Activated T-cell treated with anti-CD3 and anti-CD28 coated beads, Interleukin-2, amount 50 U/mL, for 24 hours (primary cell): ENCODE measurements around the gene QPRT.
"Not testable (repeated sequence)": the region's sequence is repeated elsewhere in the genome, so short reads cannot be mapped to it uniquely, and the experiment has no call there.

ENCODE experiments used
- DNase-seq: peaks from one replicate; pipeline ENCODE4 v3.0.0-alpha.2; 2020
- H3K27ac Mint-ChIP-seq: 2 replicates; pipeline ENCODE4 v1.8.0; 2020; ENCODE audit warnings: mild to moderate bottlenecking, mixed read lengths
- H3K27me3 Mint-ChIP-seq: 2 replicates; pipeline ENCODE4 v1.8.0; 2020; ENCODE audit warnings: mixed read lengths
- H3K36me3 Mint-ChIP-seq: 2 replicates; pipeline ENCODE4 v1.8.0; 2020; ENCODE audit warnings: low read depth, mixed read lengths
- H3K4me1 Mint-ChIP-seq: 2 replicates; pipeline ENCODE4 v1.8.0; 2020; ENCODE audit warnings: low read depth, mixed read lengths
- H3K4me3 Mint-ChIP-seq: 2 replicates; pipeline ENCODE4 v1.8.0; 2020; ENCODE audit warnings: mild to moderate bottlenecking, moderate library complexity, mixed read lengths
- H3K9me3 Mint-ChIP-seq: 2 replicates; pipeline ENCODE4 v1.8.0; 2020; ENCODE audit warnings: mixed read lengths

Gene QPRT

GRCh38 chr16:29678691-29679267 lies at the start of gene QPRT:
TSS of gene QPRT (plus strand) at chr16:29679180. CDS start at chr16:29679198, 18 bp downstream.
- H3K4me1 Mint-ChIP-seq, result peaks cover 25% of the 10 kb centered on the region
- DNase-seq, result no peak
- H3K27me3 Mint-ChIP-seq, result no peaks in the 10 kb centered on the region
- no peaks in the 10 kb centered on the region for H3K36me3 Mint-ChIP-seq
- H3K9me3 Mint-ChIP-seq, result no peaks in the 10 kb centered on the region
- peak within 1 kb of the TSS; percentile 88 for H3K27ac Mint-ChIP-seq
- H3K4me3 Mint-ChIP-seq, result peak within 1 kb of the TSS; percentile 64

DNA sequence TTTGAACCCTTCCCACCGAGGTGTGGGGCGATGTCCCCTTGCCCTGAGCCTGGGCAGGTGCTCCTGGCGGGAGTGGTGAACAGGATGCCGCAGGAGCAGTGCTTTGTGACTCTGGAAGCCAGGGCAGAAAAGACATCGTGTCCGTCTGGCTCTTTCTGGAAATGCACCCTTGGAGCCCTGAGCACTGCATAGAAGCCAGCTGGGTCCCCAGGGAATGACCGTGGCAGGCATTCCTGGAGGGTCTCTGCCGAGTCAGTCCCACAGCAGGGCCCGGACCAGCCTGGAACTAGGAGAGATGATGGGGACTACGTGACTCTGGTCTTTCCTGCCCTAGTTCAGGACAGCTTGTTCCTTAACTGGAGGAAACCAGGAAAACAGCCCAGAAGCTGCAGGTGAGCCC lies 49.7 kb upstream of the QPRT start:
- peaks cover 29% of the 10 kb centered on the region for H3K4me1 Mint-ChIP-seq
- H3K27me3 Mint-ChIP-seq, DNase-seq, H3K9me3 Mint-ChIP-seq, H3K27ac Mint-ChIP-seq, H3K4me3 Mint-ChIP-seq, H3K36me3 Mint-ChIP-seq: not testable (repeated sequence)

DNA sequence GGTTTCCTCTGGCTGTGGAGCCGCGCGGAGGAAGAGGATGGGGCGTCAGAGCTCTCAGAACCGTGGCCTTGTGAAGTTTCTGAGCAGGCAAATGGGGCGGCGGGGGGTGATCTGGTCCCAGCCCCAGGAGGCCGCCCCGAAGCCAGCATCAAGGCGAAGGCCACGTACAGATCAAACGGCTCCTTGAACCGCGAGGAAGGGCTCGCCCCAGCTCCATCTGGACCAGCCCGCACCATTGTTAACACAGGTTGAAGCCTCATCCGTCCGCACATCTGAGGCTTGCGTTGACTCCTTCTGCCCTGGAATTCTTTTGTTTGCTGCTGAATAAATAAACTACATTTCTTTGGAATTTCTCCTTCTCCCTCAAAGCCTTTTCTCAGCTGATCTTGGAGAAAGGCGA lies 47.3 kb upstream of the QPRT start:
- H3K27ac Mint-ChIP-seq, H3K27me3 Mint-ChIP-seq, H3K36me3 Mint-ChIP-seq, H3K9me3 Mint-ChIP-seq, H3K4me3 Mint-ChIP-seq, DNase-seq: not testable (repeated sequence)
- H3K4me1 Mint-ChIP-seq, result peaks cover 18% of the 10 kb centered on the region

- not testable (repeated sequence) for DNase-seq, H3K9me3 Mint-ChIP-seq, H3K27me3 Mint-ChIP-seq, H3K36me3 Mint-ChIP-seq, H3K27ac Mint-ChIP-seq, H3K4me3 Mint-ChIP-seq
- peaks cover 10% of the 10 kb centered on the region for H3K4me1 Mint-ChIP-seq
Observed at GRCh38 chr16:29635902-29636301, 43.1 kb upstream of the QPRT start.

- H3K27me3 Mint-ChIP-seq, H3K27ac Mint-ChIP-seq, H3K9me3 Mint-ChIP-seq, H3K36me3 Mint-ChIP-seq, H3K4me3 Mint-ChIP-seq, DNase-seq: not testable (repeated sequence)
- H3K4me1 Mint-ChIP-seq, result peaks cover 15% of the 10 kb centered on the region
Observed at GRCh38 chr16:29636368-29636767, 42.6 kb upstream of the QPRT start.

DNA sequence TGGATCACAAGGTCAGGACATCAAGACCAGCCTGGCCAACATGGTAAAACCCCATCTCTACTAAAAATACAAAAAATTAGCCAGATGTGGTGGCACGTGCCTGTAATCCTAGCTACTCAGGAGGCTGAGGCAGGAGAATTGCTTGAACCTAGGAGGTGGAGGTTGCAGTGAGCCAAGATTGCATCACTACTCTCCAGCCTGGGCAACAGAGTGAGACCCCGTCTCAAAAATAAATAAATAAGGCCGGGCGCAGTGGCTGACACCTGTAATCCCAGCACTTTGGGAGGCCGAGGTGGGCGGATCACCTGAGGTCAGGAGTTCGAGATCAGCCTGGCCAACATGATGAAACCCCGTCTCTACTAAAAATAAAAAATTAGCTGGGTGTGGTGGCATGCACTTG lies 40.2 kb upstream of the QPRT start:
- DNase-seq, H3K9me3 Mint-ChIP-seq, H3K36me3 Mint-ChIP-seq, H3K4me3 Mint-ChIP-seq, H3K27ac Mint-ChIP-seq, H3K27me3 Mint-ChIP-seq: not testable (repeated sequence)
- peaks cover 19% of the 10 kb centered on the region for H3K4me1 Mint-ChIP-seq

DNA sequence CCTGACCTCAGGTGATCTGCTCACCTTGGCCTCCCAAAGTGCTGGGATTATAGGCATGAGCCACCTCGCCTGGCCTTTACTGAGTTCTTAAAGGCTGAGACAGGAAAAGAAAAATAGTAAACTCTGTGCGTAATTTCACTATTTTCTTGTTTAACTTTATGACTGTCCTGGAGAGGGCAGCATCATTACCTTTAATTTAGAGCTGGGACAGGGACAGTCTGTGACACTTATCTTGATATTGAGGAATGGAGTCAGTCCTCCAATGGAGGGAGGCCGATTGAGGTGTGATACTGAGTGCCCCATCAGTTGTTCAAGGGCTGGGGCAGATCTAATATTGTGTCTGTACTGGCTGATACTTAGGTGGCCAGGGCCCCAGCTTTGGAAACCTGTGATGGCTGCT lies 37.4 kb upstream of the QPRT start:
- H3K4me3 Mint-ChIP-seq, result no peak overlapping the region
- H3K27me3 Mint-ChIP-seq, result no peaks in the 10 kb centered on the region
- no peaks in the 10 kb centered on the region for H3K36me3 Mint-ChIP-seq
- H3K4me1 Mint-ChIP-seq, result peaks cover 33% of the 10 kb centered on the region
- H3K9me3 Mint-ChIP-seq, result no peaks in the 10 kb centered on the region
- H3K27ac Mint-ChIP-seq, result peak overlapping the region; percentile 52
- DNase-seq, result no peak

DNA sequence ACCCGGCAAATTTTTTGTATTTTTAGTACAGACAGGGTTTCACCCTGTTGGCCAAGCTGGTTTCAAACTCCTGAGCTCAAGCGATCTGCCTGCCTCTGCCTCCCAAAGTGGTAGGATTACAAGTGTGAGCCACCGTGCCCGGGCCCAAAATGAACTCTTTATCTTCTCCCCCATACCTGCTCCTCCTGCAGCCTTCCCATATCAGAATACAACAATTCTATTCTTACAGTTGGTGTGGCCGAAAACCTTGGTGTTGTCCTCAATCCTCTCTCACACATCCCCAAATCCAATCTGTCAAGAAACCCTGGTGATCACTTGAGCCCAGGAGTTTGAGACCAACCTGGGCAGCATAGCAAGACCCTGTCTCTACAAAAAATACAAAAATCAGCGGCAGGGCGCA lies 35.4 kb upstream of the QPRT start:
- peaks cover 33% of the 10 kb centered on the region for H3K4me1 Mint-ChIP-seq
- no peaks in the 10 kb centered on the region for H3K36me3 Mint-ChIP-seq
- no peaks in the 10 kb centered on the region for H3K27me3 Mint-ChIP-seq
- H3K27ac Mint-ChIP-seq, result no peak overlapping the region
- DNase-seq, result no peak
- no peaks in the 10 kb centered on the region for H3K9me3 Mint-ChIP-seq
- H3K4me3 Mint-ChIP-seq, result no peak overlapping the region

DNA sequence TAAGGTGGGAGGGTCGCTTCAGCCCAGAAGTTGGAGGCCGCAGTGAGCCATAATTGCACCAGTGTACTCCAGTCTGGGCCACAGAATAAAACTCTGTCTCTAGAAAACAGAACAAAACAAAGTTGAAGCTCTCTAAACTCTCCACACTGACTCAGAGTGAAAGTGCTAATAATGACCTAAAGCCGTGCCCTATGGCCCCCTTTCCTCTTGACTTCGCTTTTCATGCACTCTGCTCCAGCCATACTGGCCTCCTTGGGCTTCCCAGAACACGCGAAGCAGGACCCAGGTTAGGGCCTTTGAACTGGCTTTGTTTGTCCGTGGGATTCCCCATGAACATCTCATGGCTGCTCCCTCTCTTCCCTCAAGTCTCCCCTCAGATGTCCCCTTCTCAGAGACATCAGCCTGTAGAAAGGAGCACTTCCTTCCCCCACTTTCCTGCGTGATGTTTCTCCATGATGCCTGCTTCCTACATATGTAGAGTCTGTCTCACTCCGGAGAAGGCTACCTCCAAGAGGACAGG lies 34.6 kb upstream of the QPRT start:
- Mint-ChIP-seq H3K36me3 (no peaks in the 10 kb centered on the region), H3K4me3 (no peak overlapping the region), H3K27me3 (no peaks in the 10 kb centered on the region), H3K27ac (no peak overlapping the region), H3K9me3 (no peaks in the 10 kb centered on the region), H3K4me1 (peaks cover 33% of the 10 kb centered on the region)
- no peak for DNase-seq

DNA sequence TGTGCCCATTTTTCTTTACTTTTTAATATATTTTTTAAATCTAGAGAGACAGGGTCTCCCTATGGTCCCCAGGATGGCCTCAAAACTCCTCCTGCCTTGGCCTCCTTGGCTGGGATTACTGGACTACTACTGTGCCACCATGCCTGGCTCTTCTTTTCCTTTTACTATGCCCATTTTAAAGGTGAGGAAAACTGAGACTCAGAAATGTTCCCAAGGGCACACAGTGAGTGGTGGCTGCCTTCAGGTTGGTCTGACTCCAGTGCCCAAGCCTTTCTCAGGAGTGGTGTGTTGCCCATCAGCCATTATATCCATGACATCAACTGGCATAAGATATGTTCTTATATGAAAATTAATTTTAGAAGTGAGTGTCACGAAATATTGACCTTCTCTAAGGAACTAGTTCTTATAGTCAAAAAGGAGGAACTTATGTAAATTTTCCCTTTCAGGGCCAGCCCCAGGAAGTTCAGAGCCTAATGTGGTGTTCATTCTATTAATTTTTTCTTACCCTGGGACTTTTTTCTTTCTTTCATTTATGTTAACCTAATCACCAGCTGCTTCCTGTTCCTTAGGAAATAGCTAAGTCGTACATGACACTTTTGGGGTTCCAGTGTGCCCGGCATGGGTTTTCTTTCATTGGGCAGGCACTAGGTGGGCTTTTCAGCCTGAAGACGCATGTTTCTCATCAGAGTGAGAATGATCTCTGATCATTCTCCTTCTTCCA lies 33.8 kb upstream of the QPRT start:
- Mint-ChIP-seq H3K9me3 (no peaks in the 10 kb centered on the region), H3K4me1 (peaks cover 36% of the 10 kb centered on the region), H3K4me3 (no peak overlapping the region), H3K27ac (peak overlapping the region; percentile 51), H3K27me3 (no peaks in the 10 kb centered on the region), H3K36me3 (no peaks in the 10 kb centered on the region)
- DNase-seq, result no peak

DNA sequence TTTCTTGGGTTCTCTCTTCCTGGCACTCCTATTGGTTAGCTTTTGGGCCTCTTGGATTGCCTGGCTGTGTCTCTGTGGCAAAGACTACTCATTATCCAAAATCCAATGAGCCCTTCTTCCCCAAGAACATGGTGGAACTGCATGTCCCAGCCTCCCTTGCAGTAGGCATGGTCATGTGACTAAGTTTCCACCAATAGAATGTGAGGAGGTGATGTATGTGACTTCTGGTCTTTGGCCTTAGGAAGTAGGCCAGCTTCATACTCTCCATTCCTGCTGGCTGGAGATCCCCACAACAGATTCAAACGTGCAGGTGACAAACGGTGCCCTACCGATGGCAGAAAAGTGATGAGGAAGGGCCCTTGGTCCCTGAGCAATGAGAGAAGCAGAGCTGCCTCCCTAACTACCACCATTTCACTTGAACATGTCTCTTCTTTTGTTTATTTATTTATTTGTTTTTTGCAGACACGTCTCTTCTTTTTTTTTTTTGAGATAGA lies 33.2 kb upstream of the QPRT start:
- no peak overlapping the region for H3K4me3 Mint-ChIP-seq
- H3K4me1 Mint-ChIP-seq, result peaks cover 30% of the 10 kb centered on the region
- H3K9me3 Mint-ChIP-seq, result no peaks in the 10 kb centered on the region
- H3K27ac Mint-ChIP-seq, result peak overlapping the region; percentile 51
- no peak for DNase-seq
- H3K27me3 Mint-ChIP-seq, result no peaks in the 10 kb centered on the region
- H3K36me3 Mint-ChIP-seq, result no peaks in the 10 kb centered on the region

DNA sequence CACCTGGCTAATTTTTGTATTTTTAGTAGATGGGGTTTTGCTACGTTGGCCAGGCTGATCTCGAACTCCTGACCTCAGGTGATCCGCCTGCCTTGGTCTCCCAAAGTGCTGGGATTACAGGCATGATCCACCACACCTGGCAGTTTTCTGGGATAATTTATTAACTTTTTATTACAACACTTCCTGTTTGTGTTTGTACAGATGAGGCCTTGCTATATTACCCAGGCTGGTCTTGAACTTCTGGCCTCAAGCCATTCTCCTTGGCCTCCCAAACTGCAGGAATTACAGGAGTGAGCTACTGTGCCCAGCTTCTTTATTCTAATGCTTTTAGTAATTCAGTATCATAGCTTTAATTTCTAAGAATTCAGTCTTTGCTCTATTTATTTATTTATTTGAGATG lies 32.0 kb upstream of the QPRT start:
- H3K27ac Mint-ChIP-seq, result no peak overlapping the region
- no peak overlapping the region for H3K4me3 Mint-ChIP-seq
- no peak for DNase-seq
- H3K9me3 Mint-ChIP-seq, result no peaks in the 10 kb centered on the region
- H3K36me3 Mint-ChIP-seq, result no peaks in the 10 kb centered on the region
- H3K4me1 Mint-ChIP-seq, result peaks cover 19% of the 10 kb centered on the region
- no peaks in the 10 kb centered on the region for H3K27me3 Mint-ChIP-seq

DNA sequence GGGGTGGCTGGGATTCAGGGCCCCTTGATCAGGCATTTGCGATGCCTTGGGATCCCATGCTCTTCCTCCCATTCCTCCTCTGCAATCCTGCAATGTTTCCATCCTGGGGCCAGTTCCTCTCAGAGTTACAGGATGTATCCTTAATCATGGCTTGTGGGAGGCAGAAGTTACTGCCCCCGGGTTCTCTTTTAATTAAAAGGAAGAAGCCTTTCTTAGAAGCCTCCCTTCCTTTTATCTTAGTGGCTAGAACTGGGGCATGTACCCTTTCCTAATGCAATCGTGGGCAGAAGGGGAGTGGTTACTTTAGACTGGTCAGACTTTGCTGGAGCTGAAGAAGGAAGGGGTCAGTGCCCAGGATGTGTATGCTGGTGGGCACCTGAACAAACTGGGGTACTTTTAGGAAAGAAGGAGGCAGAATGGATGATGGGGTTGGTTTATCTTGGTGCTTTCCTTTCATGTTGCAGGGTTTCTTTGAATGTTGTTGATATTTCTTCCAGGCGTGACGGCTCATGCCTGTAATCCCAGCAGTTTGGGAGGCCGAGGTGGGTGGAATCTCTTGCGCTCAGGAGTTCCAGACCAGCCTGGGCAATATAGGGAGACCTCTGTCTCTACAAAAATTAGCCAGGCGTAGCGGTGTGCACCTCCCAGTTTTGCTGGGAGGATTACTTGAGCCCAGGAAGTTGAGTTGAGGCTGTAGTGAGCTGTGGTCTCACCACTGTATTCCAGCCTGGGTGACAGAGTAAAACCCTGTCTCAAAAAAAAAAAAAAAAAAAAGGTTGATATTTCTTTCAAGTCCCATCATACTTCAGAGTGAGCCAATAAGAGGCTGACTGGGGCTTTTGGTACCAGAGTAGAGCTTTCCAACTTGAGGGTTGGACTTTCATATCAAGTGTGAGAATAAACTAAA lies 29.1 kb upstream of the QPRT start:
- Mint-ChIP-seq H3K4me3 (no peak overlapping the region), H3K36me3 (no peaks in the 10 kb centered on the region), H3K27me3 (no peaks in the 10 kb centered on the region), H3K27ac (no peak overlapping the region), H3K9me3 (no peaks in the 10 kb centered on the region), H3K4me1 (peaks cover 17% of the 10 kb centered on the region)
- DNase-seq, result no peak

DNA sequence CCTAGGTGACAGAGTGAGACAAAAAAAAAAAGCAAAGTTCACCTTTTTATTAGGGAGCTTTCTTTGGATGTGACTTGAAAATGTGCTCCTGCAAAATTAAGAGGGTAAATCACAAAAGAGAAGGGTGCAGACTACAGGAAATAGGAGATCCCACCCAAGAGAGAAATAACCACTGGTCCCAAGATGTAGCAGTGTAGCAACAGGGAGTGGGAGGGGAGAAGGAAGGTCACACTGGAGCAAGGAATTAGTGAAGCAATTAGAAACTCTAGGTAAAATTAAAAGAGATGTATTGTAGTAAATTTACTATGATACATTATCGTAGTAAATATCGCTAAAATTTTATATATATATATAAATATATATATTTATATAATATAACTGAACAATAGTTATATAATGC lies 28.2 kb upstream of the QPRT start:
- H3K4me1 Mint-ChIP-seq, result peaks cover 8% of the 10 kb centered on the region
- H3K4me3 Mint-ChIP-seq, result no peak overlapping the region
- no peaks in the 10 kb centered on the region for H3K36me3 Mint-ChIP-seq
- no peaks in the 10 kb centered on the region for H3K27me3 Mint-ChIP-seq
- H3K27ac Mint-ChIP-seq, result no peak overlapping the region
- DNase-seq, result no peak
- no peaks in the 10 kb centered on the region for H3K9me3 Mint-ChIP-seq
